ENCODE data around the gene MYO18A.
"Not testable (repeated sequence)": the region's sequence is repeated elsewhere in the genome, so short reads cannot be mapped to it uniquely, and the experiment has no call there.

The MYO18A gene, protein sequence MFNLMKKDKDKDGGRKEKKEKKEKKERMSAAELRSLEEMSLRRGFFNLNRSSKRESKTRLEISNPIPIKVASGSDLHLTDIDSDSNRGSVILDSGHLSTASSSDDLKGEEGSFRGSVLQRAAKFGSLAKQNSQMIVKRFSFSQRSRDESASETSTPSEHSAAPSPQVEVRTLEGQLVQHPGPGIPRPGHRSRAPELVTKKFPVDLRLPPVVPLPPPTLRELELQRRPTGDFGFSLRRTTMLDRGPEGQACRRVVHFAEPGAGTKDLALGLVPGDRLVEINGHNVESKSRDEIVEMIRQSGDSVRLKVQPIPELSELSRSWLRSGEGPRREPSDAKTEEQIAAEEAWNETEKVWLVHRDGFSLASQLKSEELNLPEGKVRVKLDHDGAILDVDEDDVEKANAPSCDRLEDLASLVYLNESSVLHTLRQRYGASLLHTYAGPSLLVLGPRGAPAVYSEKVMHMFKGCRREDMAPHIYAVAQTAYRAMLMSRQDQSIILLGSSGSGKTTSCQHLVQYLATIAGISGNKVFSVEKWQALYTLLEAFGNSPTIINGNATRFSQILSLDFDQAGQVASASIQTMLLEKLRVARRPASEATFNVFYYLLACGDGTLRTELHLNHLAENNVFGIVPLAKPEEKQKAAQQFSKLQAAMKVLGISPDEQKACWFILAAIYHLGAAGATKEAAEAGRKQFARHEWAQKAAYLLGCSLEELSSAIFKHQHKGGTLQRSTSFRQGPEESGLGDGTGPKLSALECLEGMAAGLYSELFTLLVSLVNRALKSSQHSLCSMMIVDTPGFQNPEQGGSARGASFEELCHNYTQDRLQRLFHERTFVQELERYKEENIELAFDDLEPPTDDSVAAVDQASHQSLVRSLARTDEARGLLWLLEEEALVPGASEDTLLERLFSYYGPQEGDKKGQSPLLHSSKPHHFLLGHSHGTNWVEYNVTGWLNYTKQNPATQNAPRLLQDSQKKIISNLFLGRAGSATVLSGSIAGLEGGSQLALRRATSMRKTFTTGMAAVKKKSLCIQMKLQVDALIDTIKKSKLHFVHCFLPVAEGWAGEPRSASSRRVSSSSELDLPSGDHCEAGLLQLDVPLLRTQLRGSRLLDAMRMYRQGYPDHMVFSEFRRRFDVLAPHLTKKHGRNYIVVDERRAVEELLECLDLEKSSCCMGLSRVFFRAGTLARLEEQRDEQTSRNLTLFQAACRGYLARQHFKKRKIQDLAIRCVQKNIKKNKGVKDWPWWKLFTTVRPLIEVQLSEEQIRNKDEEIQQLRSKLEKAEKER (N-terminal part only)
- total RNA-seq: 42.7 to 153 (median 102) reads per million in 17 experiments

DNA sequence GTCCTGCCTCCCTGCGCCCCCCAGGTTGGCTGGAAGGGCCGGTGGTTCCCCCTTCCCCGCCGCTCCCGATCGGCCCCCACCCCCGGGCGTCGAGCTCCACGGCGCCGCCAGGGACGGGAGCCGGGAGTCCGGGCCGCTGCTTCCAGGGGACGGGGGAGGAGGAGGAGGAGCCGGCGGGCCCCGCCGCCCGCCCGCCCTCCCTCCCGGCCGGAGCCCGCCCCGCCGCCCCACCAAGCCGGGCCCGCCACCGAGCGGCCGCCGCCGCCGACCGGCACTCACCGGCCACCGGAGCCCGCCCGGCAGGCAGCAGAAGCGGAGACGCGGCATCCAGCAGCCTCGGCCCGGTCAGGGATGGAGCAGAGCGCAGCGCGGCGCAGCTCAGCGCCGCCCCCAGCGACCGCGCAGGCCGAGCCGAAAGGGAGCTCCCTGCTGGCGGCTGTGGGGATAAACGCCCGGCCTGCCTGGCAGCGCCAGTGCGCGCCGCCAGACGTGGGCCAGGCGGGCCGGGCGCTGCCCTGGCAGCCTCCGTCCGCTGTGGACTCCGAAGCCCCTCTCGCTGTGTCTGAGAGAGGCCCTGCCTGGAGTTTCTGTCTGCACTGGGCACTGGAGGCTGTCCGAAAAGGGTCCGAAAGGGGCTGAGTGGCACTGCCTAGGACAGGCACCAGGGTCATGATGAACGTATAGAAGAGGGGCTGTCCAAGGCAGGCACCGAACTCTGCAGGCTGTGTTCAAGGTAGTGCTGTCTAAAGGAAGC, at the start of gene MYO18A:
Gene MYO18A (minus strand): TSS at position 365 of the 754 bp plus-strand sequence. CDS start 13,458 bp downstream, outside the sequence.
- peak; percentile 86 to 95 (median 91) for DNase-seq

DNA sequence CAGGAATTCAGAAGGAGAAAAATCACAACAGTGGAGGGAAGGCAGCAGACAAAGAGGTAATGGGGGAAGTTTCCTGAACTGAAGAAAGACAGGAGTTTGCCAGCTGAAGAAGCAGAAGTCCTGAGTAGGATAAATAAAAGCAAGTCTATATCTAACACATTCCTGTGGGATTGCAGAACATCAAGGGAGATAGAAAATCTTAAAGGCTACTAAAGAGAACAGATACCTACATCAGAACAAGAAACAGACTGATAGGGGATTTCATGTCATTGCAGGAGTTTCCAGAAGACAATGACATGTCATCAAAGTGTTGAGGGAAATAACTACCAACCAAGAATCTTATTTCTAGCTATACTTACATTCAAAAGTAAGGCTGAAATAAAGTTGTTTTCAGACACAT, 45.2 kb upstream of the MYO18A start:
- peak in 1 of 4 experiments; percentile 9 for DNase-seq

DNA sequence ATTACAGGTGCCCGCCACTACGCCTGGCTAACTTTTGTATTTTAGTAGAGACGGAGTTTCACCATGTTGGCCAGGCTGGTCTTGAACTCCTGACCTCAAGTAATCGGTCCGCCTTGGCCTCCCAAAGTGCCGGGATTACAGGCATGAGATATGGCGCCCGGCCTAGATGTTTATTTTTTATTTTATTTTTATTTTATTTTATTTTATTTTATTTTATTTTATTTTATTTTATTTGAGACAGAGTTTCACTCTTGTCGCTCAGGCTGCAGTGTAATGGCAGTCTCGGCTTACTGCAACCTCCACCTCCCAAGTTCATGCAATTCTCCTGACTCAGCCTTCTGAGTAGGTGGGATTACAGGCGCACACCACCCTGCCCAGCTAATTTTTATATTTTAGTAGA, 41.1 kb upstream of the MYO18A start:
- DNase-seq: not testable (repeated sequence)

DNA sequence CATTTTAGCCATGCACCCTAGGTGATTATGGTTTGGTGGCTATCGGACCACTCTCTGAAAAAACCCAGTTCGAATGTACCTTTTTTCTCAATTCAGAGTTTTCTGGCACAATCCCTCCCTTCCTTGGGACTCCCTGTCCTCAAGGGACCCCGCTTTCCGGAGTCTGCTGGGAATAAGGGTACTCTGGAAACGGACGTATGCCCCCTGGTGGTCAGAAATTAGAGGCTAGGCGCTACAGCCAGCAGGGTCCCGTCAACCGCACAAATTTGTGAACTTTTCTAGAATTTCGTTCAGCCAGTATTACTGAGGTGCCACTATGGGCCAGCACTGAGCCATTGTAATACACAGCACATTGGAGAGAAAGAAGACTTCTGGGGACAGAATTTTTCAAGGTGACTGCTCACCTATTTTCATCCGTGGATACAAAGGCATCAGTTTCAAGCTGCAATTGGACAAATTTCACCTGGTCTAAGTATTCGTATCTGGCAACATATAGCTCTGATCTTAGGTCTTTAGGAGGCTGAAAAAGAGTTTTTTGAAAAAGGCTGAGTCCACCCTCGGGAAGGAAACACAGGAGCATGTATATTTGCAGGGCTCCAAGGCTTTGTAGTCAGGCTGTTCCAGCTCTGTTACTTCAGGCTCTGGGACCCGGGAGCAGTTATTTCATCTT, 39.3 kb upstream of the MYO18A start:
- peak; percentile 83 to 94 (median 91) for DNase-seq

DNA sequence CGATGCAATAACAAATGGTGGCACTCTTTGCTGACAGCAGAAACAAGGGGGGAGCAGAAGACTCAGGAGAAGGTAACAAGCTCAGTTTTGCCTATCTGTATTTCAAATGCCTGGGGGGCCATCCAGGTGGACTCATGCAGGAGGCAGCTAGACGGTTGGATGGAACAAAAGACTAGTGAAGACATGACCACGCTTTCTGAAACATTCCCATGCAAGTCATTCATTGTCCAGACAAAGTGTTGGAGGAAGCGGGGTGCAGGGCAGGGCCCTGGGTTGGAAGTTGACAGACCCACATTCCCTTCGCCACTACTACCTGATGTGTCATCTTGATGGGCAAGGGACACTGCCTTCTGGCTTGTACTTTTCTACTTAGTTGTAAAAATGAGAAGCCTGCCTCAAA, 36.7 kb upstream of the MYO18A start:
- no peak for DNase-seq

DNA sequence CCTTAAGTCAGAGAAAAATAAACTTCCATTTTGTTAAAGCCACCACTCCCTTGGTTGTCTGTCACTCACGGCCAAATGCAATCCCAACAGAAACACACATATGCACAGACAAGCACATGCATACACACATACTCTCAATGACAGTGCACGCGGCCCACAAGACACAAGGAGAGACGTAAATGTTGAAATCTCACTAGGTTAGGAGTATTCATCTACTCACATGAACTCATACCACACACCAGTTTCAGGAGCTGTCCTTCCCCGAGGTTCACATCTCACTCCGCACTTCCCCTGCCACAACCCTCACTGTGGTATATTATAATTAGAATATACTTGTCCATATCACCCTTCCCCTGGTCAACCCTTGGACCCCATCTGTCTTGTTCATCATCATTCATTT, 36.0 kb upstream of the MYO18A start:
- no peak for DNase-seq

DNA sequence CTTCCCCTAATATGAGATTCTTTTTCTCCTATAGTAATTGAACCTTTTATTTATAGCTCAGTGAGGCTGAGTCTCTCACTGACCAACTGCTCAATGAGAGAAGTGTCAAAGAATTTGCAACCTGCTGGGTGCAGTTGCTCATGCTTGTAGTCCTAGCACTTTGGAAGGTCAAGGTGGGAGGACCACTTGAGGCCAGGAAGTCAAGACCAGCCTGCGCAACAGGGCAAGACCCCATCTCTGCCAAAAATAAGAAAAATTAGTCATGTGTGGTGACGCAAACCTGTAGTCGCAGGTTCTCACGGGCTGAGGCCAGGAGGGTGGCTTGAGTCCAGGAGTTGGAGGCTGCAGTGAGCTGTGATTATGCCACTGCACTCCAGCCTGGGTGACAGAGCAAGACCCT, 35.5 kb upstream of the MYO18A start:
- DNase-seq: peak in 1 of 4 experiments; percentile 38

DNA sequence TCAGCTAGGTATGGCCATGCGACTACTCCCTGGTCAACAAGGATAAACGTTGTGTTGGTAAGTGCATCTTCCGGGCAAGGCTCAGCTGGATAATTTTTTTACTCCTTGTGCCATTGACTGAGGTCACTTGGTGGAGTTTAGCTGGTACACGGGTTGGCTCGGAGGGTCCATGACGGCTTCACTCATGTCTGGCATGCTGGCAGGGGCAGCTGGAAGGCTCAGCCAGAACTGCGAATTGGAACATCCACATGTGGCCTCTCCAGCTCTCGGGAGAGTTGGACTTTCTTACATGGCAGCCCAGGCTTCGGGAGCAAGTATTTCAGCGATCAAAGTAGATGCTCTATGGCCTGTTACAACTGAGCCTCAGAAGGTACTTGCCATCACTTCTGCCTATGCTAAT, 35.0 kb upstream of the MYO18A start:
- DNase-seq: no peak

DNA sequence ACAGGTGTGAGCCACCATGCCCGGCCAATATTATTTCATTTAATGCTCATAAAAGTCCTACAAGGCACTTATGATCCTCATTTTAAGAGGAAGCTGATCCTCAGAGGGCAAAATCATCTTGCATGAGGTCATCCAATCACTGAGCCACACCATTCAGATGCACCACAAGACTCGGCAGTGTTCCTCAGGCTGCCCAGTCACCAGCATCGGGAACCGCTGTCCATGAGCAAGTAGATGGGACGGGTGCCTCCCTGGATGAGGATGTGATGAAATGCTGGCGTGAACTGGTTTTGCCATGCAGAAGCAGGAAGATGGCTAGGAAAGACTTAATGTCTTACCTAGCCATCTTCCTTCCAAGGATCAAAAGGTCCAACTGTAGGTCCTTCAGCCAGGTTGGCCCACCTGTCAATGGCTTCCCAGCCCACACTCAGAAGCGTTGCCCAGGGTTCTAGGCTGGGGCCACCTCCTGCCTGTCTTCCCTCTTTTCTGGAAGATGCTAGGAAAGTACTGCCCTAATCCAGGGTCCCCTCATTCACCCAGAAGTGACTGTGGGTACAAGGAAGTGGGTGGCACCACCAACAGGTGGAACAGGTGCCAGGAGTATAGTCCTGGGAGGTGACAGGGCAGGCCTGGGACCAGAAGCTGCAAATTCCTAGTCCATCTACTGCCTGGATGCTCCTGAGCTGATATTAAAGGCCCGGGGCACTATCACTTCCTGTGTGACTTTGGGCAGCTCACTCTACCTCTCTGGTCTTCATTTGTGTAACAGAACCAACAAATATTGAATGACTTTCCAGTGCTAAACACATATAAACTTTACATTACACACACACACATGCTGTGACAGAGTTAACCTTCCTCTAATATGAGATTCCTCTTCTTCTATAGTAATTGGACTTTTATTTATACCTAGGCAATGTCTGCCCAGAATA, 34.3 kb upstream of the MYO18A start:
- peak; percentile 91 to 97 (median 94) for DNase-seq

DNA sequence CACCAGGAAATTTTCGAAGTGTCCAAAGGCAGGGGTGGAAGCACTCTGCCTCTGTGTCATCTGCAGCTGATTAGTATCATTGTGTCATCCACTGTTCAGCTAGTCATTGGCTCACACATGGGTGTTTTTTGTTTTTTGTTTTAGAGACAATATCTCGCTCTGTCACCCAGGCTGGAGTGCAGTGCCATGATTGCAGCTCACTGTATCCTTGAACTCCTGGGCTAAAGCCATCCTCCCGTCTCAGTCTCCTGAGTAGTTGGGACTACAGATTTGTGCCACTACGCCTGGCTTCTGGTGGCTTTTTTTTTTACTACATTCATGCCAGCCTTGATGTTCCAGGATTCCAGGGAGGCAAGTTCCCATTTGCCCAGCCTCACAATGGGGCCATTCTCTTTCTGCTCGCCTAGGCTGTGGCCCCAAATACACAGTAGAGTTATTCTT, 32.5 kb upstream of the MYO18A start:
- peak; percentile 62 to 85 (median 76) for DNase-seq

DNA sequence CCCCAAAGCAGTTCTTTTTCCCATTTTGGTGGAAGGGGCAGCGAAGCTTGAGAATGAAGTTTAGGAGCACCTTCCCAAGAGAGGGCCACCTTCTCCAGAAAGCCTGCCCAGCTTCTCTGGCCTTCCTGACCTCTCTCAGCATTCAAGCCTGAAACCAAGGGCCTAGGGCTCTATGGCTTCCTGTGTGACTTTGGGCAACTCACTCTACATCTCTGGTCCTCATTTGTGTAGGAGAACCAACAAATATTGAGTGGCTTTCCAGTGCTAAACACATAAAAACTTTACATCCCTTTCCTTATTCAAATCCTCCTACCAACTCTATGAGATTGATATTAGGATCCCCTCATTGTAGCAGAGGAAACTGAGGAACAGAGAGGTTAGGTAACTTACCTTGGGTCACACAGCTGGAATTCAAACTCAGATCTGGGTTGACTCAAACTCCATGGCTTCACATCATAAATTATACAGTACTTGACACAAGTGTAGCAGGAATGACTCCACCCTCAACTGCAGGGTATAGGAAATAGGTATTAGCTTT, 32.0 kb upstream of the MYO18A start:
- no peak for DNase-seq

DNA sequence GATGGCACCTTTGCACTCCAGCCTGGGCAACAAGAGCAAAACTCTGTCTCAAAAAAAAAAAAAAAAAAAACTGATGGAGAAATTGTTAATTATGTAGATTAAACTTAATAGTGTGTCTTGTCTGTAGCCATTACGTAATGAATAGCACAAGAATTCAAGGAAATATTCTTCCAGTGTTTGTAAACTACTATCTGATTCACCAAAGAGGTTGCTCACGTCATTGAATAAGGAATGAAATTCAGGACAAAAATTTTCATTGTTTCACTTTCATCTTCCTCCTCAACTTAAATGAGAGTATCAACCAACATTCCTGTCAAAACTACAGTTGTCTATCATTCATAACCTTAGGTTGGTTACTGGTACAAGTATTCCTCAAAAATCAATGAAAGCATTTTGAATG, 30.7 kb upstream of the MYO18A start:
- peak in 2 of 4 experiments; percentile 53 to 55 for DNase-seq

DNA sequence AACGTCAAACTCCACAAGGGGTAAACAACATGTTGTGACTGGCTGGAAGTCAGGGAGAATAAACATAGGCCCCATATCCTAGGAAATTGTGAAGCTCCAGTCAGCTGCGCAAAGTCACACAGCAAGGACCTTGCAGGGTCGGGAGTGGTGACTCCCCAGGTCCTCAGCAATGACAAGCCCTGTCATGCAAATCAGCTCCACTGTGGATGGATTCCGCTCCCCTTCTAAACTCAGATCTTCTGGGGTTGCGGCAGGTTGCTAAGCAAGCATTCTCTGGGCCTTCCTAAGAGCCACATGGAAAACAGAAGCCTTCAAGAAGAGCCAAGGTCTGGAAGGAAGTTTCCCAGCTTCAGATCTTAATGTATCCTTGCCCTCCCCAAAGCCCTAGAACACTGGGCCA, 28.9 kb upstream of the MYO18A start:
- DNase-seq: no peak

DNA sequence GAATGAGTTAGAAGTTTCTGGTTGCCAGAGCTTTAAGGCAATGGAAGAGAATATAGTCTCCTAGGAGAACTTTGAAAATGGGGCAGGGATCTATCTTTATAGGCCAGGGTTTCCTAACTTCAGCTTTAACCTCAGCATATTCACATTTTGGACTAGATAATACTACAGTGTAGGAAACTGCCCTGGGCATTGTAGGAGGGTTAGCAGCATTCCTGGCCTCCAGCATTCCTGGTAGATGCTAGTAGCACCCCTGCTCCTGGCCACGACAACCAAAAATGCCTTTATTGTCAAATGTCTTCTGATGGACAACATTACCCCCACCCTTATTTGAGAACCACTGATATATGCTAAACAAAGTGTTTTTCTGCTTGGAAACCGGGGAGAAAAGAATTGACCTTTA, 27.8 kb upstream of the MYO18A start:
- no peak for DNase-seq

DNA sequence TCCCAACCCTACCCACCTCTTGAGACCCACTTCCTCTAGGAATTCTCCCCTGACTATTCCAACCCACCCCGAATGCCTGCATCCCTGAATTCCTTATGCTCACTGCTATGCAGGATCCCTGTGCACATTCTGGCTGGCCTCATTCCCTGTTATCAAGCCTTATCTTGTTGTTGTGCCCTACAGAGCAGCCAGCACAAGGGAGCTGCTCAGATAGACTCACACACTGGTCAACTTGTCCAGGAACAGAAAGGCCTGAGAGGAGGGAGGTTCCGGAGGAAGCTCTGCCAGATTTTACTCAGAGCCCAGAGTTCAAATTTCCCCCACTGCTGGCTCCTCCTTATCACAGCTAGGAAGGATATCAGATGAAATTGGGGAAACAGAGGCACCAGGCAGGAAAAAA, 24.8 kb upstream of the MYO18A start:
- DNase-seq: no peak

DNA sequence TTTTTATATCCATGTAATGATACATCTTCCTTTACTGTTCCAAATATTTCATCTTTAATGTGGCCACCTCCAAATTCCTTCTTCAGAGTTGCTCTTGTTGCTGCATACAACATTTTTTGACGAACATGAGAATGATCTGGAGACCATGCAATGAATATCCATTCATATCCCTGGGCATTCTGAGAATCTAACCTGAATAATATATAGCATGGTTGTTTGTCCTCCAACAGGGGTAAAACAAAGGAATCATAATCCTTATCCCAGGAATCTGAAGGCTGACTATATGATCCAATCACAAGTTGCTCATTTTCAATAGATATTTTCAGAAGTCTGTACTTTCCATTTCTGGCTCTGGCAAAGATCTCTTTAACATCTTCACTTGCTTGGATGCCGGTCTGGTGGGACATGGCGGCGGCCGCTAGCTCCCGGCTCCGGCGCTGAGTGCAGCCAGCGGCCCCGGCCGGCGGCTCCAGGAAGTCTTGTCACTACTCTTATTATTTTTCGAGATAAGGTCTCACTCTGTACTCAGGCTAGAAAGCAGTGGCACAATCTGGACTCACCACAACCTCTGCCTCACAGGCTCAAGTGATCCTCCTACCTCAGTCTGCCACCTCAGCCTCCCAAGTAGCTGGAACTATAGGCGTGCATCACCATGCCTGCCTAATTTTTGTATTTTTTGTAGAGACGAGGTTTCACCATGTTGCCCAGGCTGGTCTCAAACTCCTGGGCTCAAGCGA, 24.0 kb upstream of the MYO18A start:
- not testable (repeated sequence) for DNase-seq

DNA sequence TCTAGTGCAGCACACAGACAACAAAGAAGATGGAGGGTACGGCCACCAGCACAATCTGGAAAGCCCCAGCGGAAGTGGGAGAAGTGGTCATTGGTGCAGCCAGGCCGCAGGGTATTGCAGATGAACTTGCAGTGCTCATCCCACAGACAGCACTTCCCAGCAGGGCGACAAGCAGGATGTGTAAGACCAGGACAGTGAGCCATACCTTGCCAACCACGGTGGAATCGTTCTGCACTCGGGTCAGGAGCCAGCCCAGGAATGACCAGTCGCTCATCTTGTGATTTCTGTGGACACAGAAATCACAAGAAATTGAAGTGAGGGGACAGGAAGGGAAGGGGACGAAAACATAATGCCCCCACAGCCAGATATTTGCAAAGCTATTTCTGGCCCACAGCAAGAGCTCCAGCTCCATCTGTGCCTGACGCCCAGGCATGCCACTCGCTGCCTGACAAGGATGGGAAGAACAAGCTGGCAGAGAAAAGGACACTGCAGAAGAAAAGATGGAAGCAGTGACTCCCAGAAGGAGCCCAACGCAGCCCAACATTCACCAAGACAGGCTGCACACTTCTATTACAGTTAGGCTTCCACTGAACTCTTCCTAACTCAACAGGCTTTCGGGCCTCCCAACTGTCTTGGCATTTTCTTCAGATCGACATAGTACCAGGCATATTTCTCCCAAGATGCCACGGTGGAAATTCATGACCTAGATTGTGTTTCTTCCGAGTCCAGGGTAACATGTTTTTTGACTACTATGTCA, 17.5 kb upstream of the MYO18A start:
- peak; percentile 29 to 70 (median 52) for DNase-seq

Data from suppressor macrophage (primary cell).